Medulla oblongata (tissue), 1 donor: ENCODE results near the gene GNG7.
A peak's percentile ranks its signal among the peaks of the same experiment; 100 is the strongest.
"Not testable (repeated sequence)": the region's sequence is repeated elsewhere in the genome, so short reads cannot be mapped to it uniquely, and the experiment has no call there.

Experiments
- DNase-seq: peaks from one replicate; pipeline ENCODE4 v3.0.0-alpha.2; 2015; ENCODE audit errors: extremely low spot score

Gene GNG7

DNA sequence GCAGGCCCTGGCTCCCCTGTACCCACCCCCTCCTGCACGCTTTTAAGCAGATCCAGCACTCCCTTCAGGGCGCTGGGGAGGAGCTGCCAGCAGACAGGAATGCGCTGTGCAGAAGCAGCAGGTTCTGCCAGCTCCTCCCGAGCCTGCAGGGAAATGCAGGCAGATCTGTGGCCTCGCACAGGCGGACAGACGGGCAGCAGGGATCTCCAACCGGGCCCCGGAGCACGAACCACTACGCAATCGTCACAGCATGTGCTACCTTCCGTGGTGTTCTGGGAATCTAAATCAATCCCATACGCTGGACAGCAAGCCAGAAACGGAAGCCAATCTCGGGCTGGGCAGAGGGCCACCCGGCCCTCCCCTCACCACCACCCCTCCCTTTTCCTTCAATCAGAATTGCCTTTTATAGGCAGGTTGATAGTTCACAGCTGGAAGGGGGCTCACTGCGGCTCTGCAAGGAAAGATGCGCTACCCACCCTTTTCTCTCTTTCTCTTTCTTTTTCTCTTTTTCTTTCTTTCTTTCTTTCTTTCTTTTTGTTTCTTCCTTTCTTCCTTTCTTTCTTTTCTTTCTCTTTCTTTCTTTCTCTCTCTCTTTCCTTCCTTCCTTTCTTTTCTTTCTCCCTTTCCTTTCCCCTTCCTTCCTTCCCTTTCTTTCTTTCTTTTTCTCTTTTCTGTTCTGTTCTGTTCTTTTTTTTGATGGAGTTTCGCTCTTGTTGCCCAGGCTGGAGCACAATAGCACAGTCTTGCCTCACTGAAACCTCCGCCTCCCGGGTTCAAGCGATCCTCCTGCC lies 99.9 kb downstream of the GNG7 start:
- peak; percentile 56 for DNase-seq

DNA sequence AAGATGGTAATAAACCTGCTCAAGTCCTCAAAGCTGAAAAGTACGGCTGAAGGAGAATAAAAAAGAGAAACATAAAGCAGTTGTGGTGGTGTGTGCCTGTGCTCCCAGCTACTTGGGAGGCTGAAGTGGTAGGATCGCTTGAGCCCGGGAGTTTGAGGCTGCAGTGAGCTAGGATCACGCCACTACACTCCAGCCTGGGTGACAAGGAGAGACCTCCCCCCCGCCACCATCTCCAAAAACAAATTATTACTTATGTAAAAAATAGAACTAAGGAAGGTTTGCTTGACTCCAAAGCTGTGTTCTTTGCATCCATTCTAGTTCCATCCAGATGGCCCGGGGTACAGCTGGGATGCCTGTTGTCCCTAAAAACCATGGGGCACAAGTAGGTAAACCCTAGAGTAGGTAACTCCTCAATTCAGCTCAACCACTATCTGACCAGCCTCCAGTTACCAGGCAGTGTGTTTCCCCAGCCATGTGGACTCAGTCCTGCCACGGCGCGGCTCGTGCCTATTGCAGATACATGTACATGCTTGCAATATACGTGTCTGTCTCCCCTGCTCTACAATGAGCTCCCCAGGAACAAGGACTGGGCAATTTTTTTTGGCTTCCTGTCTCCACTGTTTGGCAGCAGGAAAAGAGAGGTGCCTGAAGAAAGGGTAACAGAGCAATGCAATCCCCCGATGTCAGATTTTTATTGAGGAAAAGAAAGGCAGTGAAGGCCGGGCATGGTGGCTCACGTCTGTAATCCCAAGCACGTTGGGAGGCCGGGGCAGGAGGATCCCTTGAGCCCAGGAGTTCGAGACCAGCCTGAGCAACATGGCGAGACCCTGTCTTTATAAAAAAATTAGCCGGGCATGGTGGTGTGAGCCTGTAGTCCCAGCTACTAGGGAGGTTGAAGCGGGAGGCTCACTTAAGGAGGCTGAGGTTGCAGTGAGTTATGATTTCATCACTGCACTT lies 101.3 kb downstream of the GNG7 start:
- no peak for DNase-seq

DNA sequence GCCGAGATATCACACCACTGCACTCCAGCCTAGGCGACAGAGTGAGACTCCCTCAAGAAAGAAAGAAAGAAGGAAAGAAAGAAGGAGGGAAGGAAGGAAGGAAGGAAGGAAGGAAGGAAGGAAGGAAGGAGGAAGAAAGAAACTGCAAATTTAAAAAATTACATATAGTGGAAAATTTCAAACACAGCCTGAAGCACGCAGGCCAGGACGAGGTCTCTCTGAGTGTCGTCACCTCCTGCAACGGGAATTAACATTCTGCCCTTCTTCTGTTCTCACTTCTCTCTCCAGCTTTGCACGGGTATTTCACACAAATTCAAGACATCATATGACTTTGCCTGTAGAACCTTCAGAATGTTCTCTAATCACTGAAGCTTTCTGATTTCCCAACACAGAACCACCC lies 108.2 kb downstream of the GNG7 start:
- no peak for DNase-seq

DNA sequence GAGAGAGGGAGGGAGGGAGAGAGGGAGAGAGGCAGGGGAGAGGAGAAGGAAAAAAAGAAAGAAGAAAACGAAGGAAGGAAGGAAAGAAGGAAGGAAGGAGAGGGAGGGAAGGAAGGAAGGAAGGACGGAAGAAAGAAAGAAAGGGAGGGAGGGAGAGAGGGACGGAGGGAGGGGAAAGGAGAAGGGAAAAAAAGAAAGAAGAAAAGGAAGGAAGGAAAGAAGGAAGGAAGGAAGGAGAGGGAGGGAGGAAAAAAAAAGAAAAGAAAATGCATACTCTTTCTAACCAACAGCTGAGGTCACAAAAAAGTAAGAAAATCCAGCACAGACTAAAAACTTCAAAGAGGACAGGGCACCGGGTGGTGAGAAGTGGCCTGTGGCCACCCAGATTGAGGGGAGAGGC lies 109.7 kb downstream of the GNG7 start:
- DNase-seq, result no peak

DNA sequence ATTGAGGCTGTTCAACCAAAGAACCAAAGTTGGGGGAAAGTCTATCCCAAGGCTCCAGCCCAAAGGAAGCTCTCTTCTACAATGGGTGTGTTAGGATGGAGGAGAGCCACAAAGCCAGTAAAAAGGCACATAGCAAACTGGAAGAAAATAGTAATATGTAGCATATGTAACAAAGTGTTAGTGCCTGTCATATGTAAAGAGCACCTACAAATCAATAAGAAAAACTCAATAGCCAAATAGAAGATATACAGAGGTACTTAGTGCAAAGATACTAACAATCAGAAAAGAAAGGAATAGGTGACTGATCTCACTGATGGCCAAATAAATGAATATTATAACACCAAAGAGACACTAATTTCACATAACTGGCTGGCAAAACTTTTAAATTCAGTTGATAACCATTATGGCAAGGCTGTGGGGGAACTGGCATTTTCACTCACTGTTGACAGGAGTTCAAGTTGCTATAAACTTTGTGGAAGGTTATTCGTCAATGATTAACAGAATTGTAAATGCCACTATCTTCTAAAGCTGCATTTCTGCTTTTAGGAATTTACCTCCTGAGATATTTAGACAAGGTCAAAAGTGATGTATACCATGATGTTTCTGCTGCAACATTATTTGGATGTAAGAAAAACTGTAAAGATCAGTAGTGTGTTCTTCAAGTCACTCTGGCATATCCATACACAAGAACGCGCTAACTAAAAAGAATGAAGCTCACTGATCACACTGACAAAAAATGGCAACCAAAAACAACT lies 110.8 kb downstream of the GNG7 start:
- no peak for DNase-seq

DNA sequence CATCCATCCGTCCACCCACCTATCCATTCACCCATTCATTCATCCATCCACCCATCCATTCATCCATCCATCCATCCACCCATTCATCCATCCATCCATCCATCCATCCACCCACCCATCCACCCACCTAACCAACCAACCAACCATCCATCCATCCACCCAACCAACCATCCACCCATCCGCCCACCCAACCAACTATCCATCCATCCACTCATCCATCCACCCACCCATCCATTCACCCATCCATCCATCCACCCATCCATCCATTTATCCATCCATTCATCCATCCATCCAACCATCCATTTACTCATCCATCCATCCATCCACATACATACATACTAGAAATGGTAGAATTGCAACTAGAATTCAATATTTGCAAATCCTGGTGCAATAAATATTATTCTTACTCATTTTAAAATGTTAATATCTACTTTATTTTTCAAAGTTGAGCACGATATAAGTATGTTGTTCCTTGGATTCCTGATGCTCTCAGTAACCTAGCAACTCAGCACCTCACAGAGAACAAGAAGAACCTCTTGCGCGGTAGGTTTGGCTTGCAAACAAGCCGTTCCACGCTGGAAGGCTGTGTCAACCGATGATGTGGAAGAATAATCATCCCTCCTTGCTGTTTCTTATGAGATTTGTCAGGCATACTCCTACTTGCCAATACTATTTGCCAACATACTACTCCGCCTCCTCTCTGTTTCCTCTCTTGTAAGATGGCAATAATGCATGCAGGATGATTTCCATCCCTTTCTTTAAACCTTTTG lies 111.7 kb downstream of the GNG7 start:
- no peak for DNase-seq

DNA sequence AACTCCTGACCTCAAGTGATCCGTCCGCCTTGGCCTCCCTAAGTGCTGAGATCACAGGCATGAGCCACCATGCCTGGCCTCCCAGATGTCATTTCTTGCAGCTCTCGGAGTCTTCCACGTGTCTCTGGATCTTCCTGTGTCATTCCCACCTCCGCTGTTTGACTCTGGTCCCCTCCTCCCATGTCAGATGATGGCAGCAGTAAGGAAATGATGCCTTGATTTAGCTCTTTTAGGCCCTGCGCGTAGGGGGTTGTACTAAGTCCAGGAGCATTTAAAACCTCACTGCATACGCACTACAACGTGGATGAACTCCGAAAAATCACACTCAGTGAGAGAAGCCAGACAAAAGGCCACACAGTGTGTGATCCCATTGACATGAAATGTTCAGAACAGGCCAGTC lies 113.1 kb downstream of the GNG7 start:
- DNase-seq, result no peak

DNA sequence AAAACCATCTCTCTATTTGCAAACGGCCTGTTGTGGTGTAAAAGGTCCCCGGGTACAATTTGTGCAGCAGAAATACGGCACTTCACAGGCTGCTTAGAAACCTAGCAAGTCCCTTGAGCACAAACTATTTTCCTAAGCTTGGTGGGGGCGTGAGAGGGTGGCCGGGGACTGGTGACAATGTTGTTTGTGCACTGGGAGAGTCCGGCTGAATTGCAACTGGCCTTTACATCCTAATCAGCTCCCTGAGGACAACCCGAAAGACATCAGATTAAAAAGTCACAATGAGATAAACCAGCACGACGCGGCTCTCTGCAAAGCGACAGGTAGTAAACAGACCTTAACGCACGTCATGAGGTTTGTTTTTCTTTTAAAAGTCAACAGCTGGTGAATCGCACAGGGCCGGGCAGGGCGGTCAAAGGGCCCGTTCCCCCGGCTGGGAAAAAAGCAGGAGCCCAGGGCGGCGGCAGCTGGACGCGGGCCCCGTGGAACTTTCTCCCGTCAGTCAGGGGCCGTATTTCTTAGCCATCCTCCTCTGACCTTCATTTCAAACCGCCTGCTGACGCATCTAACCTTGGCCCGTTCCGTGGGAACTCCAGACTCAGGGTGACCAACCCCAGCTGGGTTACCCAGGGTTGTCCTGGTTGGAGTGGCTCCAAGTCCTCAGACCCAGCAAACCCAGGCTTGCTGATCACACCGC lies 114.3 kb downstream of the GNG7 start:
- no peak for DNase-seq

DNA sequence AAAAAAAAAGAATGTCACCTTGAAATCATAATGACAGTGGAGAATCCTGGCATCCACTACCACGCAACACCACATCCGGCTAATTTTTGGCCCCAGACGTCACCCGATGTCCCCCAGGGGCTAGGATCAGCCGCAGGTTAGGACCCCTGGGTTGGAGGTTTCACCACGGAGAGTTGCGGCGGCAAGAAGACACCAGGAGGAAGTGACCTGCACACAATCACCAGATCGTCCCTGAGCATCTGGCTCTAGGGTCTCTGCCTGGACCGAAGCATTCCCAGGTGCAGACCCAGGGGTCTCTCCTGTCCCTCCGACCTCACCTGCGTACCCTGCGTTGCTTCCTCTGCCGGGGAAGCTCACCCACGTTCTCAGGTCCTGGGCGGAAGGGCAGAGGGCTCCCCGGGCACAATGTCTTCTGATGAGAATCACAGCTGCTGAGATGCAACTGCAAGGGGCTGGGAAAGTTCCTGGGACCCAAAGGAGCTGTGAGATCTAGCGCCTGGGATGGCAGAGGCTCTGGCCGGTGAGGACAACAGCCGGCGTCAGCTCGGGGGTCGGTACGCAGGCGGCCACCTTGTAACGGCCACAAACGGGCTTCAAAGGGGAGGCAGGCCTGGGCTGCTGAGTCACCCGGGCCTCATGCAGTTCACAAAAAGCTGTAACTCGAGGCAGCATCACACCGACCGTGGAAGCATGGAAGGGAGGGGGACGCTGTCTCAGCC lies 115.3 kb downstream of the GNG7 start:
- DNase-seq, result no peak

DNA sequence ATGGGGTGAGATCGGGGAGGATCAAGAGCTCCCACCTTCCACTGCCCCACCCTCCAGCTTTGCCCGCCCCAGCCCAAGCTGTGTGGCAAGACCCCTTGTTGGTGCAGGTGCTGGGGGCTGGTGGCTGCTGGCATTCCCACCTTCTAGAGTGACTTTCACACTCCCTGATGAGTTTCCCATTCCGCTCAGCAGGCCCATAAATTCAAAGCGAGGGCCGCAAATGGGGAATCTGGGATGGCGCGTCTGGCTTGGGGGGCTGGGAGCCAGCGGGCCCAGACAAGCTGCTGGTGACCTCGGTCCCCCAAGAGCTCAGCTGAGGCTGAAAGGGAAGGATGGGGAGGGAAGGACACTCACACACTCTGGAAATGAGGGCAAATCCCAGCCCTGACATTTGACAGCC lies 116.3 kb downstream of the GNG7 start:
- DNase-seq, result no peak

DNA sequence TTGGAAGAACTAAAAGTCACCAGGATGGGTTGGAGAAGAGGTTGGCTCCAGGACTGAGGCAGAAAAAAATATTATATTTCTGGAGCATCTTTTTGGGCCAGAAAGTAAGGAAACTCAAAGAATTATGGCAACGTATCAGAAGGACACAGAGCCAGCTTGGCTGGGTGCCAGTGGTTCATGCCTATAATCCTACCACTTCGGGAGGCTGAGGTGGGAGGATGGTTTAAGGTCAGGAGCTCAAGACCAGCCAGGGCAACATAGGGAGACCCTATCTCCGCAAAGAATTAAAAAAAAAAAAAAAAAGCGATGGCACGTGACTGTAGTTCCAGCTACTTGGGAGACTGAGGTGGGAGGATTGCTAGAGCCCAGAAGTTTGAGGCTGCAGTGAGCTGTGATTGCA lies 118.5 kb downstream of the GNG7 start:
- DNase-seq, result no peak

DNA sequence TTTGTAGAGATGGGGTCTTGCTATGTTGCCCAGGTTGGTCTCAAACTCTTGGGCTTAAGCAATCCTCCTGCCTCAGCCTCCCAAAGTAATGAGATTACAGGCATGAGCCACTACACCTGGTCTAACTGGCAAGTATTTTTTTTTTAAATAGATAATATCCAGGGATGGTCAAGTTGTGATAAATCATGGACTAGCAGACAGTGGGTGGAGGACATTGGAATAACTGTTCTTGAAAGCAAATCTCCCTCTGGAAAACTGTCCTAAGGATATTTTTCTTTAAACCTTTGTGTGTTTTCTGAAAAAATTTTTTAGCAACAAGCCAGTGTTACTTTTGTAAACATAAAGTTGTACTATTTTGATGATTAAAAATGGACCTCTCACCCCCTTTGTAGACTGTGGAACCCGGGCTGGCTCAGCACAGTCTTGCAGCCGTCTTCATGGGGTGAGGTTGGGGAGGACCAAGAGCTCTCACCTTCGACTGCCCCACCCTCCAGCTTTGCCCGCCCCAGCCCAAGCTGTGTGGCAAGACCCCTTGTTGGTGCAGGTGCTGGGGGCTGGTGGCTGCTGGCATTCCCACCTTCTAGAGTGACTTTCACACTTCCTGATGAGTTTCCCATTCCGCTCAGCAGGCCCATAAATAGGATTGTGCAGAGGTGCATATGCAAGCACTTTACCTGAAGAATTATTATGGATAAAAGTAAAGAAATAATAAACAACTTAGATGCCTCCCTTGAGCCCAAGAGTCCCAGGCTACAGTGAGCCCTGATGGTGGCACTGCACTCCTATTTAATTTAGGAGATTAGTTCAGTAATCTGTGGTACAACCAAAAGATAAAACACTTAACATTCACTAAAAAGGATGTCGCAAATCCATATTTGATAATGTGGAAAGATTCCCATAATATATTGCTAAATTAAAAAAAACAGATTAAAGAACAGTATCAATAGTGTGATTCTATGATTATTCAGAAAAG lies 119.2 kb downstream of the GNG7 start:
- no peak for DNase-seq

DNA sequence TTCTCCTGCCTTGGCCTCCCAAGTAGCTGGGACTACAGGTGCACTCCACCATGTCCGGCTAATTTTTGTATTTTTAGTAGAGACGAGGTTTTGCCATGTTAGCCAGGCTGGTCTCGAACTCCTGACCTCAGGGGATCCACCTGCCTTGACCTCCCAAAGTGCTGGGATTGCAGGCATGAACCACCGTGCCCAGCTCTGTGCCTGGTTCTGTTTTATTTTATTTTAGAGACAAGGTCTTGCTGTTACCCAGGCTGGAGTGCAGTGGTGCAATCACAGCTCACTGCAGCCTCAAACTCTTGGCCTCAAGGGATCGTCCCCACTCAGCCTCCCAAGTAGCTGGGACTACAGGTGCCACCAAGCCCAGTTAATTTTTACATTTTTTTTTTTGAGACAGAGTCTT lies 122.1 kb downstream of the GNG7 start:
- not testable (repeated sequence) for DNase-seq

DNA sequence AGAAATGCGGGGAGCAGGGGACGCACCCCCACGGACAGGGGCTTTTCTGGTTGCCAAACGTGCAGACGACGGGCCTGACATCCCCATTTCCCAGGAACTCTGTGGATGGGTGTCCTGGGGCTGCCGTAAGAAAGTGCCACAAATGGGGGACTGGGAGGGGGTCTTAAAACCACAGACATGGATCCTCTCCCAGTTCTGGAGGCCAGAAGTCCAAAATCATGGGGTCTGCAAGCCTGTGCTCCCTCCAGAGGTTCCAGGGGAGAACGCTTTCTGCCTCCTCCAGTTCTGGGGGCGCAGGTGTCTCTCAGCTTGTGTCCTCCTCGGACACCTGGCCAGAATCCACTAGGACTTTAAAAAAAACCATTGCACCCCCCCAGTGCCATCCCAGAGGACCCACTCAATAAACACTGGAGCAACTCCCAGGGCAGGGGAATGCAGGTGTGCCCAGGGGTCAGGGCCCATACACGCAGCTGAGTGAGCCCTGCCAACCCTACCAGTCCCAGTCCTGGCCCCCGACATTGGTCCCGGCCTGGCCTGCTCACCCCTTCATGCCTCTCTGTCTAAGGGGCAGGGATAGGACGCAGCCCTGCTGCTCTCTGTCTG lies 122.7 kb downstream of the GNG7 start:
- DNase-seq, result no peak

DNA sequence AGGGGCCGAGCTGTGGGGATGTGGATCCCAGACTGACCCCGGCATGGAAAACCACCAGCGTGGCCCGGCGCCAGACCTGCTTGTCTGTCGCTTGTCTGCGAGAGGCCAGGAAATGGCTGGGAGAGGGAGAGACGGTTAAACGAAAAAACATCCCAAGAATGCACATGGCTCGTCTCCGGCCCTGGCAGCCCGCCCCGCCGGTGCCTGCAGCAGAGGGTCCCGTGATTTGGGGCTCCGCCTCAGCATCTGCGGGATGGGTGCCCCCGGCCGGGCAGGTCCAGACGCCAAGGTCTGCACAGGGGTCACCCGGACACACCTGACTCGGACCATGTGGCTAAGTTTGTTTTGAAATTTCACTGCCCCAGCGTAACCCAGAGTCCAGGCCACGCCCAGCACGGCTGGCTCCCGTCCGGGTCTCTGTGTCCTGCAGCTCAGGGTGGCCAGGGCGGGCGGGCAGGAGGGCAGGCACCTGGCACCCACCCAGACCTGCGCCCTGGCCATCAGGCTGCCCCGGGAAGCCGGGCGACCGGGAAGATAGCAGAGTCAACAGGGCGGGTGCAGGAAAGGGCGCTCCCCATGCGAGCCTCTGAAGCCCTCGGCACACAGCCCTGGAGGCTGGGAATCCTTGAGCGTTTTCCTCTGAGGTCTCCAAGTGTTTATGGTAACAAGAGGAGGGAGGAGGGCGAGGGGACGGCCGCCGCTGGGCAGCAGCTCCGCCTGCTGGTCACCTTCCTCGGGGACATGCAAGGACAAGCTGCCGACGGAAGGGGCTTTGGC lies 123.4 kb downstream of the GNG7 start:
- DNase-seq, result peak; percentile 81

DNA sequence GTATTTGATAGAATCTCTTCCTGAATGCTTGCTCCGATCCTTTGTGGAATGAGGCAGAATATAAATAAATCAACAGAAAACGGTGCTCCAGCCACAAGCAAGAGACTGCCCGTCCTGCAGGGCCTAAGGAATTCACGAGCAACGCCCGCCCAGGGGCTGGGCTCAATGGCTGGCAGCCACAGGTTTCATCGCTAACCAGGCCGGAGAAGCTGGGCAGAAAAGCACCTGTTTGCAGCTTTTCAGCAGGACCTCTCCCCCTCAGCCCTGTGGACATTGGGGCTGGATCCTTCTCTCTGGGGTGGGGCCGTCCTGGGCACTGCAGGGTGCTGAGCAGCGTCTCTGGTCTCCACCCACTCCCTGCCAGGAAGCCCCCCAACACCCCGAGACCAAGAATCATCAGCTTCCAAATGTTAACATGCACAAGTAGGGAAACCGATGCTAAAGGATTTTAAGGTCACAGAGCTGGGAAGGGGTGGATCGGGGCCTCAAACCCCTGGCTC lies 124.1 kb downstream of the GNG7 start:
- no peak for DNase-seq

DNA sequence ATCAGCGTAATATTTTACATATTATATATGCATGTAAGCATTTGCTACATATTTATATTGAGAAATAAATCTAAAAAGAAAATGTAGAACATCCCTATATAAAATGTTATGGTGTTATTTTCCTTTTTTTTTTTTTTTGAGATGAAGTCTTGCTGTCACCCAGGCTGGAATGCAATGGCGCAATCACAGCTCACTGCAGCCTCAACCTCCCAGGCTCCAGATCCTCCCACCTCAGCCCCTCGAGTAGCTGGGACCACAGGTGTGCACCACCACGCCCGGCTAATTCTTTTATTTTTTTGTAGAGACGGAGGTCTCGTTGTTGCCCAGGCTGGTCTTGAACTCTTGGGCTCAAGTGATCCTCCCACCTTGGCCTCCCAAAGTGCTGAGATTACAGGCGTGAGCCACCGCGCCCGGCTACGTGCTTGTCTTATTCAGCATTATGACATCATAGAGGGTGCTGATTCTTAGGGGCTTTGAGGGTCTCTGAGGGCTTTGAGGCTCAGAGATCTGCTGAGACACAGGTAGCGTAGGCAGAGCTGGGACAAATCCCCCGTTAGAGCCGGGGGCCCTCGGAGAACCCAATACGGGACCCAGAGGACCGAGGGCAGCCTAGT lies 124.7 kb downstream of the GNG7 start:
- no peak for DNase-seq
